ENCODE data around the gene KRTAP5-1. TPM values are rescaled to one million over a fixed set of nuclear protein-coding genes. Genes with fewer than 3 reads are reported as not detected.

KRTAP5-1 gene
- total RNA-seq, 1 experiment from 2014 or later, result not detected

- TF ChIP-seq CTCF (IDR thresholded peaks at IDR 0.05; ENCODE audit: unreplicated experiment), result no peak
- H3K27ac Mint-ChIP-seq (ENCODE audit: unreplicated experiment), result no peak overlapping the region
- peak overlapping the region; percentile 42 for H3K4me3 Mint-ChIP-seq (ENCODE audit: low read depth, unreplicated experiment)
- CTCF ChIA-PET, result interaction anchor here (3.5 kb wide), 1 partner anchor 19 kb away, joined by 39 read pairs; no protein-coding TSS in a partner anchor
- no peaks in the 10 kb centered on the region for H3K9me3 Mint-ChIP-seq (ENCODE audit: low read depth, unreplicated experiment)
- H3K27me3 Mint-ChIP-seq (ENCODE audit: unreplicated experiment), result peaks cover 18% of the 10 kb centered on the region
- no peak for DNase-seq
- intact Hi-C loops (cut with micrococcal nuclease; ENCODE audit: unreplicated experiment), result loop anchor here (2.0 kb wide), 1 partner anchor 20 kb away; no protein-coding TSS in a partner anchor
- peaks cover 32% of the 10 kb centered on the region for H3K4me1 Mint-ChIP-seq (ENCODE audit: low read depth, unreplicated experiment)
- no TSS peak for BruUV-seq (replicated peaks)
- peaks cover 32% of the 10 kb centered on the region for H3K36me3 Mint-ChIP-seq (ENCODE audit: insufficient read depth, unreplicated experiment)
Measured at GRCh38 chr11:1554981-1555712, 29.9 kb downstream of the KRTAP5-1 start.

GRCh38 chr11:1553808-1554594 is 31.1 kb downstream of the KRTAP5-1 start:
- intact Hi-C loops (cut with micrococcal nuclease; ENCODE audit: unreplicated experiment), result loop anchor here (2.0 kb wide), 1 partner anchor 21 kb away; no protein-coding TSS in a partner anchor
- Mint-ChIP-seq H3K4me3 (ENCODE audit: low read depth, unreplicated experiment) (peak overlapping the region; percentile 42), H3K27me3 (ENCODE audit: unreplicated experiment) (peaks cover 26% of the 10 kb centered on the region), H3K36me3 (ENCODE audit: insufficient read depth, unreplicated experiment) (peaks cover 24% of the 10 kb centered on the region), H3K9me3 (ENCODE audit: low read depth, unreplicated experiment) (no peaks in the 10 kb centered on the region), H3K4me1 (ENCODE audit: low read depth, unreplicated experiment) (peaks cover 22% of the 10 kb centered on the region), H3K27ac (ENCODE audit: unreplicated experiment) (peak overlapping the region; percentile 20)
- CTCF ChIA-PET, result interaction anchor here (0.7 to 3.5 kb wide), 3 partner anchors 12 to 713 kb away, joined by 3 to 39 read pairs (median 6); no protein-coding TSS in a partner anchor
- peak; percentile 57 for TF ChIP-seq CTCF (IDR thresholded peaks at IDR 0.05; ENCODE audit: unreplicated experiment)
- no TSS peak for BruUV-seq (replicated peaks)
- DNase-seq, result peak; percentile 83

GRCh38 chr11:1549338-1550330 is 35.4 kb downstream of the KRTAP5-1 start:
- BruUV-seq (replicated peaks), result no TSS peak
- Mint-ChIP-seq H3K36me3 (ENCODE audit: insufficient read depth, unreplicated experiment) (peaks cover 12% of the 10 kb centered on the region), H3K9me3 (ENCODE audit: low read depth, unreplicated experiment) (no peaks in the 10 kb centered on the region), H3K27me3 (ENCODE audit: unreplicated experiment) (peaks cover 45% of the 10 kb centered on the region), H3K27ac (ENCODE audit: unreplicated experiment) (no peak overlapping the region), H3K4me1 (ENCODE audit: low read depth, unreplicated experiment) (peaks cover 13% of the 10 kb centered on the region), H3K4me3 (ENCODE audit: low read depth, unreplicated experiment) (no peak overlapping the region)
- TF ChIP-seq CTCF (IDR thresholded peaks at IDR 0.05; ENCODE audit: unreplicated experiment), result no peak
- DNase-seq, result no peak
- CTCF ChIA-PET, result interaction anchor here (0.9 to 1.2 kb wide), 2 partner anchors 16 to 25 kb away, joined by 3 read pairs; no protein-coding TSS in a partner anchor
- intact Hi-C loops (cut with micrococcal nuclease; ENCODE audit: unreplicated experiment), result no loop called here
